ENCODE results near the gene MLIP.

DNA sequence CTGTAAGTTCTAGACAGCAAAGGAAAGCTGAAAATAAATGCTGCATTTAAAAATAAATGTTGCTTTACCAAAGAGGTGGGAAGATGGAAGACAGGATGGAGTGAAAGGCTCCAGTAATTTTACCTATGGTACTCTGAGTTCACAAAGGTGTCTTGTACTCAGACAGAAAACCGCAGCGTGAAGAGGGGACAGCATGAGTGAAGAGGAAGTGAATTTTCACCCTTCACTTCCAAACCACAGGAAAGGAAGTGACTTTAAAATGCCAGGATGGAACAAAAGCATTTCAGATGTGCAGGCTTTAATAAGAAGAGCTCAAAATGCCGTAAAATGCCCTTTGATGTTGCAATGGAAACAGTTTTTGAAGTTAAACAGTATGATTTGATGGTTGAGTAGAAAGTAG is 105.8 kb downstream of the MLIP start:
- TF ChIP-seq, protein P1, sequence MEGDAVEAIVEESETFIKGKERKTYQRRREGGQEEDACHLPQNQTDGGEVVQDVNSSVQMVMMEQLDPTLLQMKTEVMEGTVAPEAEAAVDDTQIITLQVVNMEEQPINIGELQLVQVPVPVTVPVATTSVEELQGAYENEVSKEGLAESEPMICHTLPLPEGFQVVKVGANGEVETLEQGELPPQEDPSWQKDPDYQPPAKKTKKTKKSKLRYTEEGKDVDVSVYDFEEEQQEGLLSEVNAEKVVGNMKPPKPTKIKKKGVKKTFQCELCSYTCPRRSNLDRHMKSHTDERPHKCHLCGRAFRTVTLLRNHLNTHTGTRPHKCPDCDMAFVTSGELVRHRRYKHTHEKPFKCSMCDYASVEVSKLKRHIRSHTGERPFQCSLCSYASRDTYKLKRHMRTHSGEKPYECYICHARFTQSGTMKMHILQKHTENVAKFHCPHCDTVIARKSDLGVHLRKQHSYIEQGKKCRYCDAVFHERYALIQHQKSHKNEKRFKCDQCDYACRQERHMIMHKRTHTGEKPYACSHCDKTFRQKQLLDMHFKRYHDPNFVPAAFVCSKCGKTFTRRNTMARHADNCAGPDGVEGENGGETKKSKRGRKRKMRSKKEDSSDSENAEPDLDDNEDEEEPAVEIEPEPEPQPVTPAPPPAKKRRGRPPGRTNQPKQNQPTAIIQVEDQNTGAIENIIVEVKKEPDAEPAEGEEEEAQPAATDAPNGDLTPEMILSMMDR (IDR thresholded peaks at IDR 0.05) = no peak
- TF ChIP-seq POLR2A (IDR thresholded peaks at IDR 0.05) = no peak
